ENCODE data around the gene ADGRD1.
"Not testable (repeated sequence)": the region's sequence is repeated elsewhere in the genome, so short reads cannot be mapped to it uniquely, and the experiment has no call there.

Gene ADGRD1

DNA sequence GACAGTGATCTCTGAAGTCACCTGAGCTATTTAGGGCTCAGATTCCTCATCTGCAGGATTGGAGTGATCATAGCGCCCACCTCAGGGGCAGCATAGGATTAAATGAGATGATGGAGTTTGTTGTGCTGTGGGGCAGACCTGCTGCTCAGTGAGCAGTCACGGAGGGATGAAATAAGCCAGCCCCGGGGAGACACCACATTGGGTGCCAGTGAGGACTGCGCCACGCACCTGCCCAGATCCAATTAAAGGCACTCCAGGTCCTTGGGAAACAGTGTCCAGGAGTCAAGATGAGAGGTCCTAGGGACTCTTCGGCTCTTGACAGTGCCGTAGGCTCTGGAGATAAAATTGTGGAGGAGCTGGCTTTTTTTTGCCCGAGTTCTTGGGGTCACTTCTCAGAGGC lies 166.2 kb downstream of the ADGRD1 start:
- DNase-seq (ENCODE audit: low read depth) = no peak

DNA sequence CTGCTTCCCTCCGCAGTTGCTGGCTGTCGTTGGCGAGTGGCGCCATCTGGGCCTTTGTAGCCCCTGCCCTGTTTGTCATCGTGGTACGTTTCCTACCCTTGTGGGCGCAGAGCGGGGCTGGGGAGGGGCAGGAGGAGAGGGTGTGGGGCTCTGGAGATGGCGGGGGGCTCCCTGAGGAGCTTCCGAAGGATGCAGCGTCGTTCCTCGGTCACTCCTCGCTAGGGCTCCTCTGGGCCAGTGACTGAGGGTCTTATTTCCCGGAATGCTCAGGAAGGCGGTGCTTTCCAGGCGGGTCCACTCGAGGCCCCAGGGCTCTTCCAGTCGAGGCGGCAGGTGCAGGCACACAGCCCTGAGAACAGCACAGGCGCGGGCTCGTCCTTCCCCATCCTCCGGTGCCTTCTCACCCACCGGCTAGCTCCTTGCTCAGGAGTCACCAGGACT lies 167.1 kb downstream of the ADGRD1 start:
- no peak for DNase-seq (ENCODE audit: low read depth)

DNA sequence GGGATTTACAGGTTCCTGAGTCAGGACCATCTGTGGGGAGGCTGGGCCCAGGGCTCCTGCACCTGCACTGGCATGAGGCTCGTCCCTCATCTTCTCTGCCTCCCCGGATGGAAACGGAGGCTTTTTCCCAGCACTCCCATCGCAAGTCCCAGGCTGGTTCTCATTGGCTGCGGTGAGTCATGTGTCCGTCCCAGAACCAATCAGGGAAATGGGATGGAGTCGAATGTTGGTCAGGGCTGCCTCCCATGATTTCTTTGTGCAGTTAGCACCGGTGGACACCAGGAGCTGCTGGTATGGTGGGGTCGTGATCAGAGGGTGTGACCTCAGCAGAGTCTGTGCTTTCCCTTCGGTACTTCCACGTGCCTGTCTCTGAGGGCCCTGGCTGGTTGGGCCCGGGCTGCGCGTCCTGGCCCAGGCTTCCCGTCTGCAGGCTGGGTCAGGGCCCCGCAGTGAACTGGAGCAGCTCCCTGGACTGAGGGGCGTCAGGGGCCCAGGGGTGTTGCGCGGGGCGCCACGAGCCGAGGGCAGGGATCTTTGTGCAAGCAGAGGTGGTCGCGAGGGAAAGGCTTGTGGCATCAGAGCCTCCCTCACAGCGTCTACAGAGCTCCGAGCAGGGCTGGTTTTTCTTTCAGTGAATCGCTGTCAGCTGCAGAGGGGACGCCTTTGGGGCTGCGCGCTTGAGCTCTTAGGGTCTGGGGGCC lies 168.1 kb downstream of the ADGRD1 start:
- DNase-seq (ENCODE audit: low read depth) = no peak

DNA sequence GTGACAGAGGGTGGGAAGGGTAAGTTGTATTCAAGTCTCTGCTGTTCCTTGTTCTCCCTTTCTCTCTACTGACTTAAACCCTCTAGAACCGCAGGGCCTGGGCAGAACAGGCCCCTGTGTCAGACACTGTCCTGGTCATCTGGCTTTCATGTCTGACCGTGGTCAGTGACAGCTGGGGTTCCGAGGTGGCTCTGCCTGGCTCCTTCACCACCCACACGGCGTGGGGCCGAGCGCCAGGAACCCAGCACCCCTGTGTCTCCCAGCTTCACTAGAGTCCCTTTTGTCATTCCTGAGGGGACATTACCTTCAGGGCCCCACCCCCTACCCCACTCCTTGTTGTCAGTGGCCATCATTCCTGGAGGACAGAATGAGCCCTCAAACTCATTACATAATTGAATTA lies 168.9 kb downstream of the ADGRD1 start:
- no peak for DNase-seq (ENCODE audit: low read depth)

DNA sequence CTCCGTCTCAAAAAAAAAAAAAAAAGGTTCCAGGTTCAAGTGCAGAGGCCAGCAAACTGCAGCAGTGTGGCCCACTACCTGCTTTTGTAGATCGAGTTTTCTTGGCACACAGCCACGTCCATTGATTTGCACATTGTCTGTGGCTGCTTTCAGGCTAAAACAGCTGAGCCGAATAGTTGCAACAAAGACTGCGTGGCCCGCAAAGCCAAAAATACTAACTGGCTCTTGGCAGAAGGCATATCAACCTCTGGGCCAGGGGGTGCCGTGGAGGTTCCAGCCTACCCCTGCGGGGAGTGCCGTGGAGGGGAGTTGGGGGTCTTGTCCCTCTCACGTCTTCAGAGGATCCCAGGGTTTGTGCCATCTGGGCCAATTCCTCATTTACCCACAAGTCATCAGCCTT lies 170.1 kb downstream of the ADGRD1 start:
- no peak for DNase-seq (ENCODE audit: low read depth)

DNA sequence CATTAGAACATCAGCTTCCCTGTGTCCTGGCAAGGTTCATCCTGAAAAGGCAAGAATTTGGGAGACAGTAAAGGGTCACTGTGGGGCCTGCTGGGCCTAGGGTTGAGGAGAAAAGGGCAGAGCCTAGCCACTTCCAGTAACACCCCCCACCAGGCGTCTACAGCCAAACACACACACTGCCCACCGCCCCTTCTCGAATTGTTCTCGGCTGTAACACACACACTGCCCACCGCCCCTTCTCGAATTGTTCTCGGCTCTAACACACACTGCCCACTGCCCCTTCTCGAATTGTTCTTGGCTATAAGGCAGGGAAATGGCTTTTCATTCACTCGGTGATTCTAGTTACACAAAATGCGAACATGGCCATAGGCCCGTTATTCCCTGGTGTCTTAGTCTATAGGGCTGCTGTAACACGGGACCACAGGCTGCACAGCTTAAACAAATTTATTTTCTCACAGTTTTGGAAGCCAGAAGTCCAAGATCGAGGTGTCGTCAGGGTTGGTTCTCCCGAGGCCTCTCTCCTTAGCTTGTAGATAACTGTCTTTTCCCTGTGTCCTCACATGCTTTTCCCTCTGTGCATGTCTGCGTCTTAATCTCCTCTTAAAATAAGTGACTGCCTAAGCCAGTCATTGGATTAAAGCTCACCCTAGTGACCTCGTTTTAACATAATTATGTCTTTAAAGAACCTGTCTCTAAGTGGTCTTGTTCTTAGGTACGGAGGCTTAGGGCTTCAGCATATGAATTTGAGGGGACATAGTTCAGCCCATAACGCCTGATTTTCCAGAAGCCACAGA lies 171.0 kb downstream of the ADGRD1 start:
- DNase-seq (ENCODE audit: low read depth) = no peak

DNA sequence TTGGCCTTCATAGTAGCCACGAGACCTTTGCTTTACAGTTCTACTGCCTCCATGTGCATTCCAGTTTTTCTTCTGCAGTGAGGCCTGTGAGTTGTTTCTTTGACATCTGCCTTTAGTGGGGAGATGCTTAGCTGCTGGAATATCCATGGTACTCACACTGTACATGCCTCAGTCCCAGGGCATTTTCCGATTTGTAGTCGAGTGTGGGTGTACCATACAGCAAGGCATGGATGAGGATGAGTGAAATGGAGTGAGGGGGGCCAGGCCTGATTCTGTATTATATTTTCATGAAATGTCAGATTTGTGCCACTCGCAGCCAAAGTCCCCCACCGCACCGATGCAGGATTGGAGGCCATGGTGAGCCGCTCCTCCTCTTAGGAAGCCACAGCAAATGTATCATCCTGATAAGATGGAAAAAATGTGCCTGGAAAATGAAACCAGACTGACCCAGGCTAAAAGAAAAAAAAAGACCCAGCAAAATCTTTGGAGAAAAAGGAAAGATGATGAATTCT lies 173.0 kb downstream of the ADGRD1 start:
- DNase-seq (ENCODE audit: low read depth) = no peak

DNA sequence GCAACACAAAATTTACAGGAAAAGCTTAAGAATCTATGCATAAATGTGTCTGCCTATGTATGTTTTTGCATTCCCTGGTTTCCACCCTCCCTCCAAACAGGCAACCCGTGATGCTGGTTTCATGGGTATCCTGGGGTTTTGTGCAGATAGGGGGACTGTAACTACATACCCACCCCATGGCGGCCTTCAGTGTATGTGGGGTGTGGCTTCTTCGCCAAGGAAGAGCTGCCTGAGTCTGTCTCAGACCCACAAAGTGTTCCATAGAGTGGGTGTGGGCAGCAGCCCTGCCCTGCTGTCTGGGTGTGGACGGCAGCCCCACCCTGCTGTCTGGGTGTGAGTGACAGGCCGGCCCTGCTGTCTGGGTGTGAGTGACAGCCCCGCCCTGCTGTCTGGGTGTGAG lies 174.8 kb downstream of the ADGRD1 start:
- DNase-seq (ENCODE audit: low read depth) = no peak

DNA sequence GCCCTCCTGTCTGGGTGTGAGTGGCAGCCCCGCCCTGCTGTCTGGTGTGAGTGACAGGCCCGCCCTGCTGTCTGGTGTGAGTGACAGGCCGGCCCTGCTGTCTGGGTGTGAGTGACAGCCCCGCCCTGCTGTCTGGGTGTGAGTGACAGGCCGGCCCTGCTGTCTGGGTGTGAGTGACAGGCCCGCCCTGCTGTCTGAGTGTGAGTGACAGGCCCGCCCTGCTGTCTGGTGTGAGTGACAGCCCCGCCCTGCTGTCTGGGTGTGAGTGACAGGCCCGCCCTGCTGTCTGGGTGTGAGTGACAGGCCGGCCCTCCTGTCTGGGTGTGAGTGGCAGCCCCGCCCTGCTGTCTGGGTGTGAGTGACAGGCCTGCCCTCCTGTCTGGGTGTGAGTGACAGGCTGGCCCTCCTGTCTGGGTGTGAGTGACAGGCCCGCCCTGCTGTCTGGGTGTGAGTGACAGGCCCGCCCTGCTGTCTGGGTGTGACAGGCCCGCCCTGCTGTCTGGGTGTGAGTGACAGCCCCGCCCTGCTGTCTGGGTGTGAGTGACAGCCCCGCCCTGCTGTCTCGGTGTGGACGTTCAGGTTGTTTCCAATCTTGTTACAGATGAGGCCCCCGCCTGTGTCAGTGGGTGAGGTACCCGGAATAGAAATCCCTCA lies 175.4 kb downstream of the ADGRD1 start:
- DNase-seq (ENCODE audit: low read depth) = not testable (repeated sequence)

DNA sequence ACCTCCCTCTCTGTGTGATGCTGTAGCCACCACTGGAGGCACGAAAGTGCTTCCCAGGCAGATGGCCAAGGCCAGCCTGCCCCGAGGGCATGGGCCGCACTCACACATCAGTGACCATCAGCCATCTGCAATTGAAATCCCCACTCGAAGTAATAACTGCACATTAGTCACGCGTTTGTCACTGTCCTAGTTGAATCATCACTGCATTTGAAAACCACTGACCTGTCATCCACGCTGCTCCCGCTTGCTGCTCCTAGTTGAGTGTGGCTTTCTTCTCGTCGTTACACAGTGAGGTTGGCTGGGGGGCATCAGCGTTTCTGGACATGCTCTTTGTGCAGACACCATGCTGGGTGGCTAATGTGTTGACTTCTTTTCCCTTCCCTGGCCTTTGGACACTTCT lies 176.1 kb downstream of the ADGRD1 start:
- DNase-seq (ENCODE audit: low read depth) = no peak

DNA sequence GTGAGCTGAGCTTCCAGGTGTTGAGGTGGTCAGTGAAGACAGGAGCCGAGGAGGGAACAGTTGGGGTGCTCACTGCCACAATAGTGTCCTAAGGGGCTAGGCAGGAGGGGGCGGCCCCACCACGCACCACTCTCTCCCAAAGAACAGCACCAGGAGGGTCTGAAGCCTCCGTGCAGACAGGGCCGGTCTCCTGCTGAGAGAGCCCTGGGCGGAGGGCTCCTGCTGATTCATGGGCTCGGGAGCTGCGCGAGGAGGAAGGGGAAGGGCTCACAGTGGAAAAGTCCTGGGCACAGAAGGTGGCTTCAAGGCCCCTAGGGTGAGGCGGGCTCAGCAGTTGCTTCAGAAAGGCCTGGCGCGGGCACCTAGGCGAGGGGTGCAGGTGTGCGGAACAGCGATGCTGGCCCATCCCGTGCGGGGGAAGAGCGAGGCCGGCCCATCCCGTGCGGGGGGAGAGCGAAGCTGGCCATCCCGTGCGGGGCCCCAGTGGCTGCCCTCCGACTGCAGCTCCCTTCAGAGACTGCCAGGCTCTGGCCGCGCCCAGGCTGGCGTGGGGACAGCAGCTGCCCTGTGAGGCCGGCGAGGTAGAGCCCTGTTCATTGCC lies 176.7 kb downstream of the ADGRD1 start:
- no peak for DNase-seq (ENCODE audit: low read depth)

DNA sequence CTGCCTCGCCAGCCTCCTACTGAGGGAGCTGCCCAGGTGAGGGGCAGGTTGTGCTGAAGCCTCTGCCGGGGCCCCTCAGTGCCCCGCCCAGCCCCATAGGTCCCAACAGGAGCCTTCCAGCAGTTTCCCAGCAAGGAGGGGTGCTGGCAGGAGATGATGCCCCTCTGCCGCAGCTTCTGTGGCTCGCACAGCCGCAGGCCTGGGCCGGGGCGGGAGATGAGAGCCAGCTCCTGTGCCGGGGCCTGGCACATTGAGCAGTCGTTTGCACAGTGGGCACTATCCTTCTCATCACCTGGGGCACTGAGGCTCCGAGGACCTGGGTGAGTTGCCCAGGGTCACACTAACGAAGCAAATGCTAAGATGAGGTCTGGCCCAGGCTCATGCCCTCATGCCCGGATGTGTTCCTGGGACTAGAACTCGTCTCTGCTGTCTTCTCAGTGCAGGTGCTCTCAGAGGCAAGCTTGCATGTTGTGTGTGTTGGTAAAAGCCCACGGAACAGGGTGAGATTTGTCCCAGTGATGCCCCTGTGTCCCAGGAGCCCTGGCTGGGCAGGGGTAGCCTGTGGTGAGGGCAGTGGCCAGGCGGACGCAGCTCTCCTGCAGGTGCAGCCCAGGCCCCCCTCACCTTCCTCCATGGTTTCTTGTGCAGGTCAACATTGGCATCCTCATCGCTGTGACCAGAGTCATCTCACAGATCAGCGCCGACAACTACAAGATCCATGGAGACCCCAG lies 177.5 kb downstream of the ADGRD1 start:
- DNase-seq (ENCODE audit: low read depth) = no peak

DNA sequence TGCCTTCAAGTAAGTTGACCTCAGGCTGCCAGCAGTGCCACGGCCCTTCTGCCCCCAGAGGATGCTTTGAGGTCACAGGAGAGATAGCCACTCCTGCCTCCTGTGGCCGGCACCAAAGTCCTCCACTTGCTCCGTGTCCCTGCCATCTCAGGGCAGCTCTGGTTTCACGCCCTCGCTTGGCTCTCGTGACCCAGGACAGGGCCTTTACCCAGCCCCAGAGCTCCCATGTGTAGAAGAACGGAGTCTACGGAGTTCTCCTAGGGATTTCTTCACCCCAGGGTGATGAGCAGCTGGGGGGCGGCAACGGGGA lies 178.1 kb downstream of the ADGRD1 start:
- no peak for DNase-seq (ENCODE audit: low read depth)

DNA sequence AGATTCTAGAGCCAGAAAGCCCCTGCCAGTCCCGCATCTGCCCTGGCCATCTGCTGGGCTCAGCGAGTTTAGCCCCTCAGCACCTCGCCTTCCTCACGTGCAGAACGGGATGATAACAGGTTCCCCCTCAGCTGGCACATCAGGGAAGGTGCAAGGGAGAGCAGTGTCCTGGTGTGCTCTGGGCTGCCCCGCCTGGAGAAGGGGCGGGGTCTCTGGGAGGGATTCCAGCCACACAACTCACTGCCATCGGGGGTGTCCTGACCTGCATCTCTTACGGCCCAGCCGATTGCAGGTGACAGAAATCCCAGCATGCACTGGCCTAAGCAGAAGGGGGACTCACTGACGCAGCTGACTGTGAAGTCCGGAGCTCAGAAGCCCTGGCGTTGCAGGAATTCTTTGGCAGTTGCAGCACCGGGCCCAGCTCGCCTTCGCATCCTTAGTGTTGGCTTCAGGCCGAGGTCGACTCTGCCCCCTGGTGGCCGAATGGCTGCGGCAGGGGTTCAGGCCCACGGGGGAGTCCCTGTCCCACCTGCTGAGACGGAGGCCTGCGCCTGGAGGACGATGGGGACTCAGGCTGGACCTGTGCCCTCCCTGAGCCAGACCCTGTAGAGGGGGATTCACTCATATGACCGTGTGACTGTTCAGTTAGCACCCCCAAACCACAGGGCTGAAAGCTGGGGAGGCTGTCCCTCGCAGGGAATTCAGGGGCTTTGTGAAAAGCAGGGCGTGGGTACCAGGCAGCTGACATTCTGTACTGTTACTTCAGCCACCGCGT lies 178.6 kb downstream of the ADGRD1 start:
- DNase-seq (ENCODE audit: low read depth) = peak; percentile 67

DNA sequence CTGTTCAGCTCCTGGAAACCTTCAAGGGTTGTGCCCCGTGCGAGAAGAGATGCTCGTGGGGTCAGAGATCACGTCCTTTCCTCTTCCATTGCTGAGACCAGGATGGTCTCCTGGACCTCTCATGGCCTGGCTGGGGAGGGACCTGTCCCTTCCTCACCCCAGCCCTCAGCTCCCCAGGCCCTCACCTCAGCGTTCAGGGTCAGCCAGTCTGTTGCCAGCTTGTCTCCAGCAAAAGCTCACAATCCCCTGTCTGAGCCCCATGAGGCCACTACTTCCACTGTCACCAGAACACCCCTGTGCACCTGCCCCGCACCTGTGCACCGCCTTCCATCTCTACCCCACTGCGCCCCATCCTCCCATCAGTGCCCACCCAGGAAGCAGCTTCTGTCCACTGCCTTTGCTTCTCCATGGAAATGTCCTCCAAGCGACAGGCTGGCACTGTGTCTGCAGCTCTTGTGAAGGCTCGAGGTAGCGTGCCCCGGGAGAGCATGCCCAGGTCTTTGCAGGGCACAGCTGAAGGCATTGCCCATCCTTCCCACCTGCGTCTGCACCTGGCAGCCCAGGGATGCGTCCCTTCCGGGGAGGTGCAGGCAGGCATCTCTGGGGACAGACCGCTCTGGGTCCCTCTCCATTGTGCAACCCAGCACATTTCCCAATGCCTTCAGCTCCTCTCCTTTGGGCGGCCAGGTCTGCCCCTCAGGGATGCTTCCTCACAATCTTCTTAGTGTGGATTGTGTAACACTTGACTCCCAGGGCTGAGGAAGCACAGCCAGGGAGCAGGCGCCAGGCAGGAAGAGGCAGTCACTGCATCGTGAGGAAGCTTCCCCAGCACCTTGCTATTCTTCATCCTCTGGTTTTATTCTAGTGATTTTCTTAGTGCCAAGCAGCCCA lies 179.6 kb downstream of the ADGRD1 start:
- no peak for DNase-seq (ENCODE audit: low read depth)

DNA sequence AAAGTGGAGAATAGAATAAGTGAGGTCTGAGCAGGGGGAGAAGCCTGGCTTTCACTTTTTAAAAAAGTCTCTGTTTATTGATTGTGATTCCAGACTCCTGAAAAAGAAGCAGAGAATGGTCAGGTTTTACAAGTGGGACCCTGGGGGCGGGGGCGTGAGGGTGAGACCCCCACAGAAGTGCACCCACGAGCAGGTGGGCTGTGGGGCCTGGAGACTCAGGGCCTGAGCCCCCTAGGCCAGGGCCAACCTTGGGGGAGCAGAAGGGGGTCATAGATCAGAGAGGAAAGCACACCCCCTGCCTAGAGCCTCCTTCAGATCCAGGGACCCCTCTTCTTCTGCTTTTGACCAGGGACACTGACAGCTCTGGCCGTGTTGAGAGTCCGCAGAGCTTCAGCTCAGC lies 180.3 kb downstream of the ADGRD1 start:
- no peak for DNase-seq (ENCODE audit: low read depth)

DNA sequence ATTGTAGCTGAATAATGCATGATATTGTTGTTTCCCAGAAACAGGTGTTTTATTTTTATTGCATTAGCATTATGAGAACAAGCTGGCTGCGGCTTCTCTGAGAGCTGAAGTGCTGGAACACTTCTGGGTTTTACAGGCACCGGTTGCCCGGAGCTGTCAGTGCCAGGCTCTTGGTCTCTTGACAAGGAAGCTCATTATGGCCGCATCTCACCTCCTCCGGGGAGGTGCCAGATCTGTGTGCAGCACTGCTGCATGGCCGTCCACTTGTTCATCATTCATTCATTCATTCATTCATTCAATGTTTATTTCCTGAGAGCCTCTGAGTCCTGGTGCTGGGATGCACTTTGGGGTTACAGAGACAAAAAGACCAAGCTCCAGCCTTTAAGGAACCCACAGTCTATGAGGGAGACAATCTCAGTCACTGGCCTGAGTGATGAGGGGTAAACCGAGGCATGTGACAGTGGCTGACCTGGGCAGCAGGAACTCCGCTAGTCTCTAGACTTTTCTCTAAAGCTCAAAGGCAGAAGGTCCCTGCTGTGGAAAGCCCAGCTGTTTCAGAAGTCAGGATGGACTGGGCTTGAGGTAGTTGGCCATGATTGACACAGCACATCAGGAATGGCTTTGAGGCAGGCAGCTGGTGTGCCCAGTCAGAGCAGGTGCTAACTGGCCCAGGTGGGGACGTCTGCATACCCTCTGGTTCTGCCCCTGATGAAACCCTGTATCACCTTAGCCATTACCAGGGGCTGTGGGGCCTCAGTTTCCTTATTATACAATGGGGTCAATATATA lies 181.0 kb downstream of the ADGRD1 start:
- DNase-seq (ENCODE audit: low read depth) = no peak

DNA sequence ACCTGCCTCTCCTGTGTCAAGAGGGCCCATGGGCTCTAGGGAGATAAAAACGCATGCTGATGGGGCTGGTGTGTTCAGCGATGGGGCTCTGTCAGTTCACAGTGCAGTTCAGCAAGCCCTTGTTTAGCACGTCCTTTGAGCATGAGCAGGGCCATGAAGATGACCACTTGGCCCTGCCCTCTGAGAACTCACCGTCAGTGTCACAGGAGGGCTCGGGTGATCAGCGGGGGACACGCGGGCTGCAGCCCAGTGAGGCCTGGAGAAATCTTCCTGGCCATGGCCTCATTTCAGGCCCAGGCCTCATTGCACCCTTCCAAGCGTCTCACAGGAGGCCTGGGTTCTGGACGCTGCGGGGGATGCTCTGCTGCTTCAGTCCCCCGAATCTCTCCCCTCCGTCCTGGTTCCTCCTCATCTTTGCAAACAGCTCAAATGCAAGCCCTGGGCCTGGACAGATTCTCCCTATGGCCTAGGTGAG lies 181.6 kb downstream of the ADGRD1 start:
- no peak for DNase-seq (ENCODE audit: low read depth)
